Gastroesophageal sphincter (tissue), 4 donors: ENCODE results near the gene AFAP1. TPM values are rescaled to one million over a fixed set of nuclear protein-coding genes. Genes with fewer than 3 reads are reported as not detected.

Experiments
- ATAC-seq: fragments of 150-250 bp; one replicate; pipeline ENCODE4 v1.9.1; 2016; ENCODE audit warnings: mild to moderate bottlenecking, moderate library complexity
- H3K27ac ChIP-seq, 4 donors: fragments of 200-600 bp; sonication (generic) in 3 of 4; 1 replicate in 3 of 4; 2 replicates in 1 of 4; pipeline ENCODE4 v1.5.1; 2016 to 2019
- H3K27me3 ChIP-seq: fragments of 200-600 bp; sonication (generic); one replicate; pipeline ENCODE4 v1.5.1; 2019
- H3K36me3 ChIP-seq, 2 donors: fragments of 200-600 bp; sonication (generic); one replicate each; pipeline ENCODE4 v1.5.1; 2019; ENCODE audit warnings: control low read depth in 1 of 2
- H3K4me1 ChIP-seq, 3 donors: fragments of 200-600 bp; sonication (generic); 1 replicate in 2 of 3; 2 replicates in 1 of 3; pipeline ENCODE4 v1.5.1; 2016 to 2019; ENCODE audit warnings: control low read depth in 2 of 3
- H3K4me3 ChIP-seq, 2 donors: fragments of 200-600 bp; sonication (generic); one replicate each; pipeline ENCODE4 v1.5.1; 2019; ENCODE audit warnings: mild to moderate bottlenecking in 1 of 2, moderate library complexity in 1 of 2
- H3K9me3 ChIP-seq, 3 donors: fragments of 200-600 bp; sonication (generic); one replicate each; pipeline ENCODE4 v1.5.1; 2017 to 2019; ENCODE audit warnings: control low read depth in 2 of 3
- EP300 ChIP-seq: sonication (generic); formaldehyde crosslinking; IDR thresholded peaks from one replicate; pipeline ENCODE4 v1.6.1; 2017; ENCODE audit warnings: antibody characterized with exemption, mild to moderate bottlenecking
- POLR2A ChIP-seq, 2 donors: fragments of 450-650 bp; IDR thresholded peaks; one replicate each; pipeline ENCODE4 v1.6.1; 2017; ENCODE audit warnings: antibody characterized with exemption in 2 of 2, mild to moderate bottlenecking in 2 of 2, moderate library complexity in 1 of 2
- POLR2AphosphoS5 ChIP-seq: sonication (generic); formaldehyde crosslinking; IDR thresholded peaks from one replicate; pipeline ENCODE4 v1.6.1; 2017; ENCODE audit warnings: antibody characterized with exemption
- WGBS, 2 donors: methylation state at CpG; one replicate each; pipeline ENCODE4 v1.1.5; 2018; ENCODE audit warnings: low coverage in 1 of 2; 5-methylcytosine and 5-hydroxymethylcytosine counted together
- total RNA-seq, 4 donors: library from RNA; depleted of rRNA; stranded (reverse); fragments of >200 nt; gene quantifications; one replicate each; pipeline ENCODE4 v1.1.0, GENCODE V29; 2016
- TF ChIP-seq, protein P1 (sequence below), 4 experiments: fragments of 200-600 bp in 2 of 4; fragments of 450-650 bp in 2 of 4; sonication (generic) in 1 of 4; IDR thresholded peaks; one replicate each; pipeline ENCODE4 v1.5.1; 2017 to 2019; ENCODE audit warnings: antibody characterized with exemption in 4 of 4, mild to moderate bottlenecking in 2 of 4, moderate library complexity in 2 of 4

The AFAP1 gene
- total RNA-seq, 4 donors from 2014 or later: 32.0 to 79.7 (median 48.1) TPM

GRCh38 chr4:7956270-7956808, 16.7 kb upstream of the AFAP1 start:
- no peak overlapping the region for H3K4me3 ChIP-seq
- H3K36me3 ChIP-seq: no peaks in the 10 kb centered on the region
- H3K27ac ChIP-seq: peak overlapping the region in 3 of 4 donors; percentile 39 to 54 (median 53)
- peak; percentile 72 for ATAC-seq
- peaks cover 0 to 48% (median 16%) of the 10 kb centered on the region in 3 donors for H3K4me1 ChIP-seq
- TF ChIP-seq POLR2AphosphoS5: peak; percentile 74
- TF ChIP-seq EP300: no peak
- 49% methylated on average over 3 of the region's 8 CpGs; no CpG with 5 or more reads in 1 of the 2 donors for WGBS, 2 donors
- H3K27me3 ChIP-seq: no peaks in the 10 kb centered on the region
- H3K9me3 ChIP-seq: no peaks in the 10 kb centered on the region

DNA sequence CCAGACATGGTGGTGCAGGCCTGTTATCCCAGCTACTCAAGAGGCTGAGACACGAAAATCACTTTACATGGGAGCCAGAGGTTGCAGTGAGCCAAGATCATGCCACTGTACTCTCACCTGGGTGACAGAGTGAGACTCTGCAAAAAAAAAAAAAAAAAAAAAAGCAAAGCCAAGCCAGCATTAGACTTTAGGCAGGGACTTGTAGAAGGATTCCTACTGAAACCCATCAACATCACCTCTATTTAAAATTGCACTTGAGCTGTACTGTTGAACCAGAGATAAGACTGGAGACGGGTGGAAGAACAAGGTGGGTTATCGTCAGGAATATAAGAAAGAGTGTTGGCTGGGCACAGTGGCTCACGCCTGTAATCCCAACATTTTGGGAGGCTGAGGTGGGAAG, 15.7 kb upstream of the AFAP1 start:
- TF ChIP-seq POLR2A (IDR thresholded peaks at IDR 0.05): no peak
- no peak for TF ChIP-seq EP300
- TF ChIP-seq POLR2AphosphoS5: no peak
- TF ChIP-seq, protein P1, sequence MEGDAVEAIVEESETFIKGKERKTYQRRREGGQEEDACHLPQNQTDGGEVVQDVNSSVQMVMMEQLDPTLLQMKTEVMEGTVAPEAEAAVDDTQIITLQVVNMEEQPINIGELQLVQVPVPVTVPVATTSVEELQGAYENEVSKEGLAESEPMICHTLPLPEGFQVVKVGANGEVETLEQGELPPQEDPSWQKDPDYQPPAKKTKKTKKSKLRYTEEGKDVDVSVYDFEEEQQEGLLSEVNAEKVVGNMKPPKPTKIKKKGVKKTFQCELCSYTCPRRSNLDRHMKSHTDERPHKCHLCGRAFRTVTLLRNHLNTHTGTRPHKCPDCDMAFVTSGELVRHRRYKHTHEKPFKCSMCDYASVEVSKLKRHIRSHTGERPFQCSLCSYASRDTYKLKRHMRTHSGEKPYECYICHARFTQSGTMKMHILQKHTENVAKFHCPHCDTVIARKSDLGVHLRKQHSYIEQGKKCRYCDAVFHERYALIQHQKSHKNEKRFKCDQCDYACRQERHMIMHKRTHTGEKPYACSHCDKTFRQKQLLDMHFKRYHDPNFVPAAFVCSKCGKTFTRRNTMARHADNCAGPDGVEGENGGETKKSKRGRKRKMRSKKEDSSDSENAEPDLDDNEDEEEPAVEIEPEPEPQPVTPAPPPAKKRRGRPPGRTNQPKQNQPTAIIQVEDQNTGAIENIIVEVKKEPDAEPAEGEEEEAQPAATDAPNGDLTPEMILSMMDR (IDR thresholded peaks at IDR 0.05): no peak
- Histone ChIP-seq H3K4me1 (peaks cover 0 to 39% (median 7%) of the 10 kb centered on the region in 3 donors), H3K36me3 (no peaks in the 10 kb centered on the region), H3K4me3 (no peak overlapping the region), H3K9me3 (no peaks in the 10 kb centered on the region), H3K27ac (peak overlapping the region in 1 of 4 donors; percentile 46), H3K27me3 (no peaks in the 10 kb centered on the region)
- ATAC-seq: no peak
- WGBS, 2 donors: 55 to 69% methylated on average over 2 to 4 of the region's 4 CpGs

- 91 to 100% methylated on average over 3 to 9 of the region's 9 CpGs for WGBS, 2 donors
- ATAC-seq: no peak
- Histone ChIP-seq H3K27me3 (no peaks in the 10 kb centered on the region), H3K27ac (no peak overlapping the region), H3K4me1 (peaks cover 0 to 29% (median 0%) of the 10 kb centered on the region in 3 donors), H3K4me3 (no peak overlapping the region), H3K9me3 (no peaks in the 10 kb centered on the region), H3K36me3 (no peaks in the 10 kb centered on the region)
- TF ChIP-seq, protein P1 (IDR thresholded peaks at IDR 0.05): no peak
- no peak for TF ChIP-seq POLR2A (IDR thresholded peaks at IDR 0.05)
- no peak for TF ChIP-seq POLR2AphosphoS5
- no peak for TF ChIP-seq EP300
Measured at GRCh38 chr4:7952615-7953014, 13.0 kb upstream of the AFAP1 start.

GRCh38 chr4:7950301-7951092, 10.8 kb upstream of the AFAP1 start:
- no peak for TF ChIP-seq EP300
- no peak for TF ChIP-seq POLR2AphosphoS5
- no peak for TF ChIP-seq POLR2A (IDR thresholded peaks at IDR 0.05)
- TF ChIP-seq, protein P1 (IDR thresholded peaks at IDR 0.05): no peak
- no peaks in the 10 kb centered on the region for H3K27me3 ChIP-seq
- H3K27ac ChIP-seq: no peak overlapping the region
- H3K4me3 ChIP-seq: no peak overlapping the region
- no peaks in the 10 kb centered on the region for H3K9me3 ChIP-seq
- peaks cover 0 to 20% (median 0%) of the 10 kb centered on the region in 3 donors for H3K4me1 ChIP-seq
- 83 to 89% methylated on average over 6 to 13 of the region's 18 CpGs for WGBS, 2 donors
- ATAC-seq: no peak
- H3K36me3 ChIP-seq: no peaks in the 10 kb centered on the region

DNA sequence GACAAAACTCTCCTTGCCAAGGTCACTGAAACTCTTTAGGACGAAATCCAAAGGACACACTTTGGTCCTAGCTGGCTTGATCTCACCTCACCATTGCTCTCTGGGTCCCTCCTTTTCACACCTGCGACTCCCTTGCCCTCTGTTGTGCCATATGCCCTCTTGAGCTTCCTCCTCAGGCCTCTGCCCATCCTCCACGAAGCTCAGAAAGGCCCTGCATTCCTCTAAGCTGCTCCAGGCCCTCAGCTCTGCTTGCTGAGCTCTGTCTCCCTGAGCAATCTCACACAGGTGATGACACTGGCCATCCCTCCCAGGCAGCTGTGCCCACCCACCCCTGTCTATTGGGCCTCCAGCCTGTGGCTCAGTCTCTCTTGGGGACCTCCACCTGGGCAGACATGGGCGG, 10.1 kb upstream of the AFAP1 start:
- Histone ChIP-seq H3K4me3 (no peak overlapping the region), H3K27ac (no peak overlapping the region), H3K27me3 (no peaks in the 10 kb centered on the region), H3K9me3 (no peaks in the 10 kb centered on the region), H3K36me3 (no peaks in the 10 kb centered on the region), H3K4me1 (peaks cover 0 to 25% (median 0%) of the 10 kb centered on the region in 3 donors)
- TF ChIP-seq POLR2AphosphoS5 (no peak), POLR2A (IDR thresholded peaks at IDR 0.05) (no peak), EP300 (no peak)
- TF ChIP-seq, protein P1 (IDR thresholded peaks at IDR 0.05): no peak
- no peak for ATAC-seq
- WGBS, 2 donors: 76% methylated on average over 2 of the region's 4 CpGs; no CpG with 5 or more reads in 1 of the 2 donors
